ENCODE measurements around the gene EIF5B. TPM values are rescaled to one million over a fixed set of nuclear protein-coding genes. Genes with fewer than 3 reads are reported as not detected.

Gene EIF5B
- polyA plus RNA-seq, 1 donor = 84.8 TPM

Other genes starting within 250 kb of the EIF5B start
- gene C2orf15, start 195.7 kb upstream of the EIF5B start, polyA plus RNA-seq (ENCODE audit: insufficient read length) = 12.8 TPM
- 24.8 TPM for gene TSGA10, start 182.4 kb upstream of the EIF5B start, polyA plus RNA-seq (ENCODE audit: insufficient read length)
- 18.7 TPM for gene LIPT1, start 182.4 kb upstream of the EIF5B start, polyA plus RNA-seq (ENCODE audit: insufficient read length)
- gene MITD1, start 156.3 kb upstream of the EIF5B start, polyA plus RNA-seq (ENCODE audit: insufficient read length) = 59.4 TPM
- gene MRPL30, start 156.2 kb upstream of the EIF5B start, polyA plus RNA-seq (ENCODE audit: insufficient read length) = 57.3 TPM
- gene LYG2, start 81.7 kb upstream of the EIF5B start, polyA plus RNA-seq (ENCODE audit: insufficient read length) = 1.0 TPM
- gene LYG1, start 36.2 kb upstream of the EIF5B start, polyA plus RNA-seq (ENCODE audit: insufficient read length) = 4.2 TPM
- gene TXNDC9, start 1.1 kb upstream of the EIF5B start, polyA plus RNA-seq (ENCODE audit: insufficient read length) = 46.2 TPM
- 85.5 TPM for gene REV1, start 152.6 kb downstream of the EIF5B start, polyA plus RNA-seq (ENCODE audit: insufficient read length)

All from left kidney (tissue), 1 donor.